Skeletal muscle tissue (tissue), 4 donors: ENCODE measurements around the gene MYBPHL. TPM values are rescaled to one million over a fixed set of nuclear protein-coding genes. Genes with fewer than 3 reads are reported as not detected.
"Not testable (repeated sequence)": the region's sequence is repeated elsewhere in the genome, so short reads cannot be mapped to it uniquely, and the experiment has no call there.

ENCODE experiments used
- H3K27ac ChIP-seq: one replicate; pipeline ENCODE4 v1.7.0; 2013; ENCODE audit warnings: mild to moderate bottlenecking, low read depth, low read length, inconsistent platforms
- H3K27me3 ChIP-seq, 3 donors: one replicate each; pipeline ENCODE4 v1.7.0; 2013; ENCODE audit warnings: low read length in 3 of 3; ENCODE audit not compliant: control insufficient read depth in 3 of 3, insufficient read depth in 3 of 3
- H3K36me3 ChIP-seq, 3 donors: one replicate each; pipeline ENCODE4 v1.7.0; 2013; ENCODE audit warnings: low read length in 3 of 3; ENCODE audit not compliant: control insufficient read depth in 3 of 3, insufficient read depth in 3 of 3
- H3K4me1 ChIP-seq, 3 donors: one replicate each; pipeline ENCODE4 v1.7.0; 2013; ENCODE audit warnings: low read length in 3 of 3, mild to moderate bottlenecking in 3 of 3; ENCODE audit not compliant: control insufficient read depth in 3 of 3, insufficient read depth in 3 of 3
- H3K4me3 ChIP-seq, 3 donors: one replicate each; pipeline ENCODE4 v1.7.0; 2013; ENCODE audit warnings: low read length in 3 of 3
- H3K9ac ChIP-seq, 3 donors: one replicate each; pipeline ENCODE4 v1.7.0; 2013; ENCODE audit warnings: low read length in 3 of 3, mild to moderate bottlenecking in 3 of 3, moderate library complexity in 2 of 3, low read depth in 1 of 3
- H3K9me3 ChIP-seq, 3 donors: one replicate each; pipeline ENCODE4 v1.7.0; 2013; ENCODE audit warnings: low read length in 3 of 3; ENCODE audit not compliant: control insufficient read depth in 3 of 3
- total RNA-seq: library from RNA; depleted of rRNA; stranded (reverse); fragments of >200 nt; gene quantifications from one replicate; pipeline ENCODE4 v1.2.3, GENCODE V29; 2014
- donor health status: Osteomylitis.

Gene MYBPHL
- total RNA-seq, 1 donor from 2014 or later = under 0.01 TPM

DNA sequence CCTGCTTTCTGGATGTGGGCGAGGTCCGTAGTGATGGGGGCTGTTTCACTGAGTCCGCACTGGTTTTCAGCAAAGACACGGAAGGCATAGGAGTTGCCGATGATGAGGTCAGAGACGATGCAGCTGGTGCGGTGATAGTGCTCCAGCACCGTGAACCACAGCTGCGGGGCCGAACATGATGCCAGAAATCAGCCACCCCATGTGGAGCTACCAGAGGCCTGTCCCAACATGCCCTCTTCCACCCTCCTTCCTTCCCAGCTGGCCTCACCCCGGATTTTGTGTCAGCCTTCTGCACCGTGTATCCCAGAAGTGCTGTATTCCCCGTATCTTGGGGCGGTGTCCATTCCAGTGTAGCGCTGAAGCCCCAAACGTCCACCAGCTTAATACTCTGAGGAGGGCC lies 10.0 kb downstream of the MYBPHL start:
- Histone ChIP-seq H3K36me3 (no peaks in the 10 kb centered on the region), H3K4me3 (no peak overlapping the region), H3K27me3 (peaks cover 0 to 13% (median 0%) of the 10 kb centered on the region in 3 donors), H3K9me3 (no peaks in the 10 kb centered on the region), H3K27ac (no peak overlapping the region), H3K9ac (no peak overlapping the region), H3K4me1 (peaks cover 21 to 23% (median 22%) of the 10 kb centered on the region in 3 donors)

DNA sequence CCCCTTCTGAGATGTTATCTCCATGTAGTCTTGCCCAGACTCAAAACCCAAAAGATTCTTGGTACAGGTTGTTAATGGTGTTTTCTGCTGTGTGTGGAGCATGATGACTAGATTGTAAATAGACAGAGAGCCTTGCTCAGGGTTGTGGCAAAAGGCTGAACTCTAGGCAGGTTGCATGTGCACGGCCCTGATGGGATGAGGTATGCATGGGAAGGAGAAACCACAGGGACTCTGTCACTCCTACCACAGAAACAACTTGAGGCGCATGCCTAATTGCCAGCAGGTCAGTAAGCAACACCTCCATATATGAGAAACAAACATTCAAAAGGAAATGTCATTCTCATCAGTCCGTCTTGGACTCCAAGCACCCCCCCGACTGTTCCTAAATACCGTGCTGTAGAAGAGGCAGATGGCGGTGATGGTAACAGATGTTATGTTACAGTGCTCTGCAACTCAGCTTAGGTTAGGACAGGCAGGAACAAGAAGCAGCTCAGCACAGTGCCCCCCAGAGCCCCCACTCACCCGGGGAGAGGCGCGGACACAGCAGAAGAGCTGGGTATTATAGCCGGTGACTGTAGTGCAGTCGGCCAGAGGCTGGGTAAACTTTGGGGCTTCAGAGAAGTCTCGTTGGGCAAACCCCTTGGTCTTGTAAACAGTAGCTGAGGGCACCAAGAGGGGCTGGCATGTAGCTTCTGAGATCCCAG lies 10.9 kb downstream of the MYBPHL start:
- H3K9ac ChIP-seq = no peak overlapping the region
- no peak overlapping the region for H3K4me3 ChIP-seq
- peaks cover 0 to 13% (median 0%) of the 10 kb centered on the region in 3 donors for H3K27me3 ChIP-seq
- H3K9me3 ChIP-seq = no peaks in the 10 kb centered on the region
- H3K27ac ChIP-seq = no peak overlapping the region
- no peaks in the 10 kb centered on the region for H3K36me3 ChIP-seq
- peaks cover 21 to 23% (median 22%) of the 10 kb centered on the region in 3 donors for H3K4me1 ChIP-seq

DNA sequence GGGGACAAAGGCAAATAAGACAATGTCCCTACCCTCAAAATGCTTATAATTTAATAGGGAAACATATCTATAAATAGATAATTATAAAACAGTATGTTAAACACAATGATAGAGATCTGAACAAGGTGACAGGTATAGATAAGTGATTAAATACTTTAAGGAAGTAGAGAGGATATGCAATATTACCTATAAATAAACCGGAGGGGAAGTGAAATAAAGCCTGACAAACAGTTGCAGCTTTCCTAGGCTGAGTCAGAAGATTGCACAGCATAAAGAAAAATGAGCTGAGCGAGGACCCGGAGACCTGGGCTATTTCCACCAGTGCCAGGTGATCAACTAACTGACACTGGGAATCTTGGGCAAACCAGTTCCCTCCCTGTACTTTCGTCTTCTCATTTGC lies 12.3 kb downstream of the MYBPHL start:
- Histone ChIP-seq H3K4me3 (no peak overlapping the region), H3K4me1 (peaks cover 12 to 14% (median 13%) of the 10 kb centered on the region in 3 donors), H3K36me3 (no peaks in the 10 kb centered on the region), H3K27ac (no peak overlapping the region), H3K27me3 (peaks cover 0 to 13% (median 0%) of the 10 kb centered on the region in 3 donors), H3K9me3 (no peaks in the 10 kb centered on the region), H3K9ac (no peak overlapping the region)

DNA sequence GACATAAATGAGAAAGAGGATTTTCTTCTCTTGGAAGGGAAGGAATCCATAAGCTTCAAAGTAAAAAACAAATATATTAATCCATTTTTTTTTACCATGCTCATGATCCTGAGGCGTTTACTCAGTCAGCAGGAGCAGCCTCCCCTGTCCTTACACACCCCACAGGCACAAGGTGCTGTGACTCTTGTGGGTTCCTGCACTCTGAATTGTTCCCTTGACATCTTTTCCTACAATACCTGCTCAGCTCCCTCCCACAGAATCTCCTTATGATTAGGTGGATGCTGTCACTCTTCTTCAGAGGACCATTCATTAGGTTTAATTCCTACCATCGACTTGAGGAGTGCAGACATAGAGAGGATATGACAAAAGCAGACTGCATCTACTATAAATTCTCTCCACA lies 13.8 kb downstream of the MYBPHL start:
- Histone ChIP-seq H3K4me3 (no peak overlapping the region), H3K4me1 (no peaks in the 10 kb centered on the region), H3K36me3 (no peaks in the 10 kb centered on the region), H3K9ac (no peak overlapping the region), H3K27ac (no peak overlapping the region), H3K27me3 (peaks cover 0 to 13% (median 0%) of the 10 kb centered on the region in 3 donors), H3K9me3 (no peaks in the 10 kb centered on the region)

DNA sequence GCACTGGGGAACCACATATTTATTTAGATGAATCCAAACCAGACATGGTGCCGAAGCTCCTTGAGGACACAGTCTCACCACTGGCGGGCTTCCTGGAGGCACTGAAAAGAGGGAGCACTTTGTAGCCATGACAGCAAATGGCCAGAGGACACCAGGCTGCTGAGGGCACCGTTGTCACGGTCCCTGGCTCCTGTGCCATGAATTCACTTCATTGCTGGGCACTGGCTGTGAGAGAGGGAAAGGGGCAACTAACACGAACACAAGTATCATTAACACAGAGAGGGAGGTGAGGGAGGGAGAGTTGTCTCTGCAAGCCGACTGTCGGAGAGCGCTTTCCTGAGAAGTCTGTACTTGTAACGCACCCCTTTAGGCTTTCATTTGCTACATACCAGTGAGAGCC lies 14.4 kb downstream of the MYBPHL start:
- H3K9ac ChIP-seq = no peak overlapping the region
- H3K4me1 ChIP-seq = no peaks in the 10 kb centered on the region
- H3K27me3 ChIP-seq = peaks cover 0 to 13% (median 0%) of the 10 kb centered on the region in 3 donors
- H3K27ac ChIP-seq = no peak overlapping the region
- H3K4me3 ChIP-seq = no peak overlapping the region
- H3K36me3 ChIP-seq = no peaks in the 10 kb centered on the region
- H3K9me3 ChIP-seq = no peaks in the 10 kb centered on the region

DNA sequence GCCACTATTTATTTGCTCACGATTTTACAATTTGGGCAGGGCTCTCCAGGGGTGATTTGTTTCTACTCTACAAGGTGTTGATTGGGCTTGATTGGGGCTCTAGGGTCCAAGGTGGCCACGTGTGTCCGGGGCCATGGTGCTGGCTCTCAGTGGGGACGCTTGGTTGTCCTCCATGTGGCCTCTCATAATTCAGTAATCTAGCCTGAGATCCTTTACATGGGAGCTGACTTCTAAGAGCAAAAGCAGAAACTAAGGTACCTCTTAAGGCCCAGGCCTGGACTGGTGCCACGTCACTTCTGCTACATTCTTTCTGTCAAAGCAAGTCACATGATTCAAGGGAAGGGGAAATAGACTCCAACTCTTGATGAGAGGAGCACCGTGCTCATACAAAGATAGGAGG lies 15.8 kb downstream of the MYBPHL start:
- Histone ChIP-seq H3K27ac (no peak overlapping the region), H3K27me3 (peaks cover 0 to 12% (median 0%) of the 10 kb centered on the region in 3 donors), H3K4me1 (no peaks in the 10 kb centered on the region), H3K9ac (no peak overlapping the region), H3K36me3 (no peaks in the 10 kb centered on the region), H3K4me3 (no peak overlapping the region), H3K9me3 (no peaks in the 10 kb centered on the region)

DNA sequence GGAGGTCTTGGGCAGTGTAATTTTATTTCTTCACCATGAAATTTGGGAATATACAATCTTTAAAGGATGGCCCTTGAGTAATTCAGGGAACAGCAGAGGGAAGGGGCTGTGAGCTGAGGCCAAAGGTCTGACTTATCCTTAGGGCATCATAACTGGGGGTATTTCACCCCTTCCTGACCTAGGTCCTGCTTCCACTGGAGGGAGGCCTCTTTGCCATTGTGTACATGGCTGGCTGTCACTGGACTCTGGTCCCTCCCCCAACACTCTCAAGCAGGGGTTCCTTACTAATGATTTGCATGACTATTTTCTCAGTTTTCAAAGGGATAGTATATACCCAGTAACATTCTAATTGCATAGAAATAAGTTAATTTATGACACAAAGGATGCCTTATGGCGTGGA lies 16.7 kb downstream of the MYBPHL start:
- peaks cover 0 to 3% (median 0%) of the 10 kb centered on the region in 3 donors for H3K27me3 ChIP-seq
- no peak overlapping the region for H3K9ac ChIP-seq
- H3K27ac ChIP-seq = no peak overlapping the region
- H3K36me3 ChIP-seq = no peaks in the 10 kb centered on the region
- no peaks in the 10 kb centered on the region for H3K4me1 ChIP-seq
- no peaks in the 10 kb centered on the region for H3K9me3 ChIP-seq
- no peak overlapping the region for H3K4me3 ChIP-seq

DNA sequence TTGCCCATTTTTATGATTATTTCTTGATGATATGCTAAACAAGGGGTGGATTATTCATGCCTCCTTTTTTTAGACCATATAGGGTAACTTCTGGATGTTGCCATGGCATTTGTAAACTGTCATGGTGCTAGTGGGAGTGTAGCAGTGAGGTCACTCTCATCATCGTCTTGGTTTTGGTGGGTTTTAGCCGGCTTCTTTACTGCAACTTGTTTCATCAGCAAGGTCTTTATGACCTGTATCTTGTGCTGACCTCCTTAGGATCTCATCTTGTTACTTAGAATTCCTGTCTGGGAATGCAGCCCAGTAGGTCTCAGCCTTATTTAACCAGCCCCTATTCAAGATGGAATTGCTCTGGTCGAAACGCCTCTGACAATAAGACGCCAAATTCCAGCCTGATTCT lies 20.0 kb downstream of the MYBPHL start:
- not testable (repeated sequence) for H3K27me3 ChIP-seq, H3K9ac ChIP-seq, H3K9me3 ChIP-seq, H3K4me3 ChIP-seq, H3K27ac ChIP-seq, H3K36me3 ChIP-seq
- peaks cover 12 to 24% (median 17%) of the 10 kb centered on the region in 3 donors for H3K4me1 ChIP-seq

DNA sequence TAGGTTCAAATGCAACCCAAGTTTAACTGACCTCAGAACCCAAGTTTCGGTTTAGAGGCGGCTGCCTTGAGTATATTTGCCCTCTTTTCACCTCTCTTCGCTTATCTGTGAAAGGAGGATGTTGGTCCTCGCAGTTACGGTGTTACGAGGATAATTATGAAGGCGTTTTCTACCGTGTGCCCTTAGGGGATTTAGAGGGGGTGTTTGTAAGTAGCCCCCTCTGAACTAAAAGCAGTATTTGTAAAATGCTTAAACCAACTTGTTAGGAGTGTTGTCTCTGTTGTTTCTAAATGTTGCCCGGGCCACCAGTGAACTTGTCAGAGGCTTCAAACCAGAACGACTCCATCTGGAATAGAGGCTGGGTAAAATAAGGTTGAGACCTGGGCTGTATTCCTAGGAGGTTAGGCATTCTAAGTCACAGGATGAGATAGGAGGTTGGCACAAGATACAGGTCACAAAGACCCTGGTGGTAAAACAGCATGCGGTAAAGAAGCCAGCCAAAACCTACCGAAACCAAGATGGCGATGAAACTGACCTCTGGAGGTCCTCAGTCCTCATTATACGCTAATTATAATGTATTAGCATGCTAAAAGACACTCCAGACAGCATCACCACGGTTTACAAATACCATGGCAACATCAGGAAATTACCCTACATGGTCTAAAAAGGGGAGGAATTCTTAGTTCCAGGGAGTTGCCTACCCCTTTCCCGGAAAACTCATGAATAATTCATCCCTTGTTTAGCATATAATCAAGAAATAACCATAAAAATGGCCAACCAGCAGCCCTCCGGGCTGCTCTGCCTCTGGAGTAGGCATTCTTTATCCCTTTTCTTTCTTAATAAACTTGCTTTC lies 22.8 kb downstream of the MYBPHL start:
- peak overlapping the region; percentile 86 to 94 (median 88) for H3K4me3 ChIP-seq
- peaks cover 12 to 26% (median 18%) of the 10 kb centered on the region in 3 donors for H3K4me1 ChIP-seq
- H3K9me3 ChIP-seq = no peaks in the 10 kb centered on the region
- H3K27me3 ChIP-seq = no peaks in the 10 kb centered on the region
- H3K9ac ChIP-seq = peak overlapping the region; percentile 73 to 87 (median 87)
- H3K27ac ChIP-seq = peak overlapping the region; percentile 81
- peaks cover 0 to 2% (median 0%) of the 10 kb centered on the region in 3 donors for H3K36me3 ChIP-seq
